ENCODE measurements around the gene ILF2. TPM values are rescaled to one million over a fixed set of nuclear protein-coding genes. Genes with fewer than 3 reads are reported as not detected.

Gene ILF2
- polyA plus RNA-seq, 2 of the 4 experiments (the other 2 are of a cell fraction), result 249 to 285 TPM

DNA sequence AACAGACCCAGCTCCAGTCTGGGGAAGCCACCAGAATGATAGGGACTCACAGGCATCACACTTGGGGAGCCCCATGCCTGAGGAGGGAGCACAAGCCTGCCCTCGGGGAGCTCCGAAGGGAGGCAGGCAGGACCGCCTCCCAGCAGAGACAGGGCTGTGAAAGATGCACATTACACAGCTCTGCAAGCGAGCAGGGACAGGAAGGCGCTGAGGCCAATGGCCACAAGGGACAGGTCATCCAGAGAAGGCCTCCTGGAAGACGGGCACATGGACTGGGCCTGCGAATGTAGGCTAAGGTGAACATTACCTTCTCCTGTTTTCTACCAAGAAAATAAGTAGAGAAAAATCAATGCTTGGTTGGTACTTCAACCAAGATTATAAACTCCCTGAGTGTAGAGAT lies 11.9 kb upstream of the ILF2 start:
- DNase-seq (ENCODE audit: low read depth in 1 of 2, low spot score in 1 of 2) (no peak), FAIRE-seq (no peak), ATAC-seq (no peak)
- Histone ChIP-seq H3K4me2 (no peak overlapping the region), H3K4me3 (no peak overlapping the region), H3K27ac (no peak overlapping the region), H3K9me3 (no peaks in the 10 kb centered on the region), H3K4me1 (peaks cover 16% of the 10 kb centered on the region; the same call in 2 of the 3 replicates)
- ChIA-PET POLR2A (no interaction called here), CTCF (interaction anchor here (1.3 kb wide), 1 partner anchor 9 kb away, joined by 3 read pairs; no protein-coding TSS in a partner anchor)
- TF ChIP-seq CBX8 (IDR thresholded peaks at IDR 0.05) (no peak), JUN (IDR thresholded peaks at IDR 0.05) (no peak), MAFK (IDR thresholded peaks at IDR 0.05; ENCODE audit: partially characterized antibody) (no peak), BHLHE40 (IDR thresholded peaks at IDR 0.05; ENCODE audit: low read depth, low read length) (no peak), KDM1A (IDR thresholded peaks at IDR 0.05; ENCODE audit: low read depth) (no peak), SREBF2 (IDR thresholded peaks at IDR 0.05) (no peak), TP53 (CRISPR knock-in tag; IDR thresholded peaks at IDR 0.05) (no peak), TFCP2L1 (CRISPR knock-in tag; IDR thresholded peaks at IDR 0.05) (no peak), MYC (IDR thresholded peaks at IDR 0.05; ENCODE audit: borderline replicate concordance, low read length) (no peak)
- TF ChIP-seq, protein P1, sequence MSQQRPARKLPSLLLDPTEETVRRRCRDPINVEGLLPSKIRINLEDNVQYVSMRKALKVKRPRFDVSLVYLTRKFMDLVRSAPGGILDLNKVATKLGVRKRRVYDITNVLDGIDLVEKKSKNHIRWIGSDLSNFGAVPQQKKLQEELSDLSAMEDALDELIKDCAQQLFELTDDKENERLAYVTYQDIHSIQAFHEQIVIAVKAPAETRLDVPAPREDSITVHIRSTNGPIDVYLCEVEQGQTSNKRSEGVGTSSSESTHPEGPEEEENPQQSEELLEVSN (IDR thresholded peaks at IDR 0.05; ENCODE audit: borderline replicate concordance, low read depth), result no peak
- 82% methylated on average over 7 of the region's 7 CpGs for WGBS (ENCODE audit: missing lambda C conversion rate)

DNA sequence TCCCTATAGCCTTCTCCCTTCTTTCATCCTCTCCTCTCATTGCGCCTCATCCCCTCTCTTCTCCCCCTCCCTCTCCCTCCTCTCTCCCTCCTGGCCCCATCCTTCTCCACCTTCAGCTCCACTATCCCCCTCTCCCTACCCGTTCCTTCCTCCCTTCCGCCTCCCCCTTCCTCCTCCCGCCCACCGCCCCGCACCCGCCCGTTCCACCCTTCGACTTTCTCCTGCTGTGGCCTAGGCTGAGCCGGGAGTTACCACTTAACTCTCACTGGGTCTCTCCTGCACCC lies 9.3 kb upstream of the ILF2 start:
- H3K4me2 ChIP-seq, result no peak overlapping the region
- H3K4me1 ChIP-seq, result peaks cover 16% of the 10 kb centered on the region; the same call in 2 of the 3 replicates
- no peak for ATAC-seq
- POLR2A ChIA-PET, result interaction anchor here (0.8 kb wide), 1 partner anchor 48 kb away, joined by 6 read pairs; the partner anchor contains the start of gene INTS3
- WGBS (ENCODE audit: missing lambda C conversion rate), result 80% methylated on average over 3 of the region's 10 CpGs
- H3K27ac ChIP-seq, result no peak overlapping the region
- H3K4me3 ChIP-seq, result no peak overlapping the region
- no peaks in the 10 kb centered on the region for H3K9me3 ChIP-seq
- no peak for FAIRE-seq
- DNase-seq (ENCODE audit: low read depth in 1 of 2, low spot score in 1 of 2), result no peak
- TF ChIP-seq HOXB5 (CRISPR knock-in tag; IDR thresholded peaks at IDR 0.05), result no peak
- no peak for TF ChIP-seq KDM5A (IDR thresholded peaks at IDR 0.05)
- TF ChIP-seq HEYL (CRISPR knock-in tag; IDR thresholded peaks at IDR 0.05), result no peak
- no peak for TF ChIP-seq JUN (IDR thresholded peaks at IDR 0.05)
- no peak for TF ChIP-seq RCOR1 (IDR thresholded peaks at IDR 0.05; ENCODE audit: low read depth, low read length)
- TF ChIP-seq, protein P2, sequence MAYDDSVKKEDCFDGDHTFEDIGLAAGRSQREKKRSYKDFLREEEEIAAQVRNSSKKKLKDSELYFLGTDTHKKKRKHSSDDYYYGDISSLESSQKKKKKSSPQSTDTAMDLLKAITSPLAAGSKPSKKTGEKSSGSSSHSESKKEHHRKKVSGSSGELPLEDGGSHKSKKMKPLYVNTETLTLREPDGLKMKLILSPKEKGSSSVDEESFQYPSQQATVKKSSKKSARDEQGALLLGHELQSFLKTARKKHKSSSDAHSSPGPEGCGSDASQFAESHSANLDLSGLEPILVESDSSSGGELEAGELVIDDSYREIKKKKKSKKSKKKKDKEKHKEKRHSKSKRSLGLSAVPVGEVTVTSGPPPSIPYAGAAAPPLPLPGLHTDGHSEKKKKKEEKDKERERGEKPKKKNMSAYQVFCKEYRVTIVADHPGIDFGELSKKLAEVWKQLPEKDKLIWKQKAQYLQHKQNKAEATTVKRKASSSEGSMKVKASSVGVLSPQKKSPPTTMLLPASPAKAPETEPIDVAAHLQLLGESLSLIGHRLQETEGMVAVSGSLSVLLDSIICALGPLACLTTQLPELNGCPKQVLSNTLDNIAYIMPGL (CRISPR knock-in tag; IDR thresholded peaks at IDR 0.05; ENCODE audit: borderline replicate concordance), result no peak
- TF ChIP-seq JUNB (IDR thresholded peaks at IDR 0.05), result no peak
- TF ChIP-seq, protein P3, sequence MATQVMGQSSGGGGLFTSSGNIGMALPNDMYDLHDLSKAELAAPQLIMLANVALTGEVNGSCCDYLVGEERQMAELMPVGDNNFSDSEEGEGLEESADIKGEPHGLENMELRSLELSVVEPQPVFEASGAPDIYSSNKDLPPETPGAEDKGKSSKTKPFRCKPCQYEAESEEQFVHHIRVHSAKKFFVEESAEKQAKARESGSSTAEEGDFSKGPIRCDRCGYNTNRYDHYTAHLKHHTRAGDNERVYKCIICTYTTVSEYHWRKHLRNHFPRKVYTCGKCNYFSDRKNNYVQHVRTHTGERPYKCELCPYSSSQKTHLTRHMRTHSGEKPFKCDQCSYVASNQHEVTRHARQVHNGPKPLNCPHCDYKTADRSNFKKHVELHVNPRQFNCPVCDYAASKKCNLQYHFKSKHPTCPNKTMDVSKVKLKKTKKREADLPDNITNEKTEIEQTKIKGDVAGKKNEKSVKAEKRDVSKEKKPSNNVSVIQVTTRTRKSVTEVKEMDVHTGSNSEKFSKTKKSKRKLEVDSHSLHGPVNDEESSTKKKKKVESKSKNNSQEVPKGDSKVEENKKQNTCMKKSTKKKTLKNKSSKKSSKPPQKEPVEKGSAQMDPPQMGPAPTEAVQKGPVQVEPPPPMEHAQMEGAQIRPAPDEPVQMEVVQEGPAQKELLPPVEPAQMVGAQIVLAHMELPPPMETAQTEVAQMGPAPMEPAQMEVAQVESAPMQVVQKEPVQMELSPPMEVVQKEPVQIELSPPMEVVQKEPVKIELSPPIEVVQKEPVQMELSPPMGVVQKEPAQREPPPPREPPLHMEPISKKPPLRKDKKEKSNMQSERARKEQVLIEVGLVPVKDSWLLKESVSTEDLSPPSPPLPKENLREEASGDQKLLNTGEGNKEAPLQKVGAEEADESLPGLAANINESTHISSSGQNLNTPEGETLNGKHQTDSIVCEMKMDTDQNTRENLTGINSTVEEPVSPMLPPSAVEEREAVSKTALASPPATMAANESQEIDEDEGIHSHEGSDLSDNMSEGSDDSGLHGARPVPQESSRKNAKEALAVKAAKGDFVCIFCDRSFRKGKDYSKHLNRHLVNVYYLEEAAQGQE (IDR thresholded peaks at IDR 0.05), result no peak
- TF ChIP-seq TFCP2L1 (CRISPR knock-in tag; IDR thresholded peaks at IDR 0.05), result no peak
- no peak for TF ChIP-seq ZFP36 (IDR thresholded peaks at IDR 0.05; ENCODE audit: borderline replicate concordance, partially characterized antibody)
- TF ChIP-seq NFE2L2 (conservative IDR thresholded peaks at IDR 0.05; ENCODE audit: low read length), result no peak
- TF ChIP-seq, protein P4, sequence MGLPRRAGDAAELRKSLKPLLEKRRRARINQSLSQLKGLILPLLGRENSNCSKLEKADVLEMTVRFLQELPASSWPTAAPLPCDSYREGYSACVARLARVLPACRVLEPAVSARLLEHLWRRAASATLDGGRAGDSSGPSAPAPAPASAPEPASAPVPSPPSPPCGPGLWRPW (IDR thresholded peaks at IDR 0.05), result no peak
- no peak for TF ChIP-seq ZC3H11A (IDR thresholded peaks at IDR 0.05)
- TF ChIP-seq GATA3 (IDR thresholded peaks at IDR 0.05; ENCODE audit: borderline replicate concordance), result no peak
- no peak for TF ChIP-seq EP300 (IDR thresholded peaks at IDR 0.05)
- no peak for TF ChIP-seq SMC3 (IDR thresholded peaks at IDR 0.05)
- no peak for TF ChIP-seq HOXB13 (CRISPR knock-in tag; IDR thresholded peaks at IDR 0.05; ENCODE audit: low read depth)
- TF ChIP-seq HDAC2 (IDR thresholded peaks at IDR 0.05), result no peak
- TF ChIP-seq, protein P5, sequence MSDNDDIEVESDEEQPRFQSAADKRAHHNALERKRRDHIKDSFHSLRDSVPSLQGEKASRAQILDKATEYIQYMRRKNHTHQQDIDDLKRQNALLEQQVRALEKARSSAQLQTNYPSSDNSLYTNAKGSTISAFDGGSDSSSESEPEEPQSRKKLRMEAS (IDR thresholded peaks at IDR 0.05), result no peak
- CTCF ChIA-PET, result interaction anchor here (1.3 to 9.1 kb wide), 7 partner anchors 8 to 112 kb away, joined by 3 to 130 read pairs (median 24); partner anchors contain the start of gene SLC27A3
